Type B pancreatic cell (in vitro differentiated cells): ENCODE results near the gene TEX26. TPM values are rescaled to one million over a fixed set of nuclear protein-coding genes. Genes with fewer than 3 reads are reported as not detected.

ENCODE experiments used
- DNase-seq: peaks from one replicate; pipeline ENCODE4 v3.0.0; 2021; ENCODE audit warnings: mixed read lengths; ENCODE audit not compliant: unreplicated experiment; ENCODE audit errors: extremely low spot score
- H3K27ac Mint-ChIP-seq: 2 replicates; pipeline ENCODE4 v1.8.0; 2021; ENCODE audit warnings: mild to moderate bottlenecking, mixed read lengths
- H3K27me3 Mint-ChIP-seq: 2 replicates; pipeline ENCODE4 v1.8.0; 2021; ENCODE audit warnings: mixed read lengths
- H3K36me3 Mint-ChIP-seq: 2 replicates; pipeline ENCODE4 v1.8.0; 2021; ENCODE audit warnings: mixed read lengths
- H3K4me1 Mint-ChIP-seq: one replicate; pipeline ENCODE4 v1.8.0; 2021; ENCODE audit warnings: mixed read lengths; ENCODE audit not compliant: unreplicated experiment
- H3K4me3 Mint-ChIP-seq: 2 replicates; pipeline ENCODE4 v1.8.0; 2021; ENCODE audit warnings: mild to moderate bottlenecking, mixed read lengths
- H3K9me3 Mint-ChIP-seq: 2 replicates; pipeline ENCODE4 v1.8.0; 2021; ENCODE audit warnings: mixed read lengths
- CTCF ChIP-seq: fragments of 200-600 bp; sonication (generic); conservative IDR thresholded peaks from 2 replicates; pipeline ENCODE4 v1.5.0; 2021; ENCODE audit warnings: antibody characterized with exemption, mild to moderate bottlenecking
- long read RNA-seq: library from polyadenylated mRNA; unstranded; transcript quantifications from one replicate; pipeline ENCODE4 v2.0.0, GENCODE V29; 2020
- total RNA-seq: library from RNA; stranded (reverse); gene quantifications from 2 replicates; pipeline ENCODE4 v1.2.1, GENCODE V29; 2021; ENCODE audit warnings: low replicate concordance

The TEX26 gene
- total RNA-seq: not detected in 2 replicates
- long read RNA-seq: 0 reads

- H3K27ac Mint-ChIP-seq: no peak within 1 kb of the TSS
- peaks cover 5% of the 10 kb centered on the region for H3K9me3 Mint-ChIP-seq
- peak; percentile 66 for TF ChIP-seq CTCF
- H3K4me1 Mint-ChIP-seq: peaks cover 19% of the 10 kb centered on the region
- H3K36me3 Mint-ChIP-seq: no peaks in the 10 kb centered on the region
- peaks cover 35% of the 10 kb centered on the region for H3K27me3 Mint-ChIP-seq
- DNase-seq: no peak
- no peak within 1 kb of the TSS for H3K4me3 Mint-ChIP-seq
These were observed at the start of gene TEX26 for GRCh38 chr13:30932481-30933353. TSS of gene TEX26 (plus strand) at chr13:30932656. CDS start at chr13:30932716, 60 bp downstream.

- H3K4me3 Mint-ChIP-seq: peak overlapping the region; percentile 34
- no peak overlapping the region for H3K27ac Mint-ChIP-seq
- no peaks in the 10 kb centered on the region for H3K36me3 Mint-ChIP-seq
- H3K4me1 Mint-ChIP-seq: peaks cover 29% of the 10 kb centered on the region
- peaks cover 6% of the 10 kb centered on the region for H3K9me3 Mint-ChIP-seq
- DNase-seq: no peak
- H3K27me3 Mint-ChIP-seq: peaks cover 3% of the 10 kb centered on the region
- TF ChIP-seq CTCF: no peak
These were observed 49.3 kb upstream of the TEX26 start for GRCh38 chr13:30882996-30883766.

- Mint-ChIP-seq H3K4me3 (no peak overlapping the region), H3K9me3 (peaks cover 6% of the 10 kb centered on the region), H3K4me1 (peaks cover 29% of the 10 kb centered on the region), H3K27me3 (no peaks in the 10 kb centered on the region), H3K27ac (no peak overlapping the region), H3K36me3 (no peaks in the 10 kb centered on the region)
- DNase-seq: no peak
- TF ChIP-seq CTCF: no peak
These were observed 47.9 kb upstream of the TEX26 start for GRCh38 chr13:30884543-30884942.

GRCh38 chr13:30889196-30889690 lies 43.2 kb upstream of the TEX26 start:
- H3K36me3 Mint-ChIP-seq: no peaks in the 10 kb centered on the region
- TF ChIP-seq CTCF: no peak
- H3K27ac Mint-ChIP-seq: no peak overlapping the region
- peaks cover 6% of the 10 kb centered on the region for H3K4me1 Mint-ChIP-seq
- H3K27me3 Mint-ChIP-seq: peaks cover 4% of the 10 kb centered on the region
- no peak for DNase-seq
- peaks cover 3% of the 10 kb centered on the region for H3K9me3 Mint-ChIP-seq
- no peak overlapping the region for H3K4me3 Mint-ChIP-seq

- H3K4me1 Mint-ChIP-seq: peaks cover 12% of the 10 kb centered on the region
- H3K9me3 Mint-ChIP-seq: no peaks in the 10 kb centered on the region
- peak; percentile 70 for TF ChIP-seq CTCF
- H3K36me3 Mint-ChIP-seq: no peaks in the 10 kb centered on the region
- H3K27ac Mint-ChIP-seq: no peak overlapping the region
- H3K27me3 Mint-ChIP-seq: peaks cover 4% of the 10 kb centered on the region
- H3K4me3 Mint-ChIP-seq: no peak overlapping the region
- DNase-seq: no peak
These were observed 39.5 kb upstream of the TEX26 start for GRCh38 chr13:30892966-30893365.
